ENCODE measurements around the gene IL17D.

- TF ChIP-seq CTCF (IDR thresholded peaks at IDR 0.05) = no peak
- no peak for TF ChIP-seq POLR2A (IDR thresholded peaks at IDR 0.05)
Measured at GRCh38 chr13:20767309-20767943, 63.9 kb downstream of the IL17D start.
